H1 (cell line): ENCODE data around the gene MYO15A. TPM values are rescaled to one million over a fixed set of nuclear protein-coding genes. Genes with fewer than 3 reads are reported as not detected.

Experiments used
- CTCF ChIA-PET: fragments of 300-600 bp; sonication (Branson Sonifier 250); formaldehyde crosslinking; loops from one replicate; lab custom pipeline; 2021; ENCODE audit not compliant: partially characterized antibody; lab: Charles Lee
- POLR2A ChIA-PET: fragments of 300-600 bp; sonication (Branson Sonifier 250); formaldehyde crosslinking; loops from one replicate; lab custom pipeline; 2021; ENCODE audit warnings: inconsistent platforms; ENCODE audit not compliant: partially characterized antibody; lab: Charles Lee
- DNase-seq, 2 experiments: peaks; one replicate each; pipeline versions ENCODE4 v3.0.0 to v3.0.0-alpha.2; 2010 to 2022; ENCODE audit warnings: low spot score in 2 of 2, low read depth in 1 of 2, mixed read lengths in 1 of 2
- FAIRE-seq: peaks from 2 replicates; lab custom pipeline; 2011; peaks lifted over from hg19 to GRCh38; lab: Jason Lieb, UNC
- H2AFZ ChIP-seq: 2 replicates; pipeline ENCODE4 v1.8.1; 2012; ENCODE audit warnings: low read length, inconsistent platforms
- H2AK5ac ChIP-seq: 2 replicates; pipeline ENCODE4 v1.6.1; 2013; ENCODE audit warnings: low read depth, low read length
- H2BK120ac ChIP-seq: replicated peaks from 2 replicates; pipeline ENCODE3; 2013; ENCODE audit warnings: low read depth, low read length, inconsistent platforms
- H2BK12ac ChIP-seq: 2 replicates; pipeline ENCODE4 v1.6.1; 2013; ENCODE audit warnings: low read depth, low read length
- H2BK15ac ChIP-seq: 2 replicates; pipeline ENCODE4 v1.6.1; 2013; ENCODE audit warnings: low read length
- H2BK20ac ChIP-seq: 2 replicates; pipeline ENCODE4 v1.6.1; 2013; ENCODE audit warnings: low read length
- H2BK5ac ChIP-seq: 2 replicates; pipeline ENCODE4 v1.6.1; 2013; ENCODE audit warnings: low read depth, low read length
- H3K14ac ChIP-seq: 2 replicates; pipeline ENCODE4 v1.6.1; 2013; ENCODE audit warnings: inconsistent platforms; ENCODE audit not compliant: insufficient read length
- H3K18ac ChIP-seq: 2 replicates; pipeline ENCODE4 v1.6.1; 2013; ENCODE audit warnings: low read length; ENCODE audit errors: extremely low read depth
- H3K23ac ChIP-seq: 2 replicates; pipeline ENCODE4 v1.6.1; 2013; ENCODE audit warnings: inconsistent platforms; ENCODE audit not compliant: insufficient read length
- H3K23me2 ChIP-seq: 2 replicates; pipeline ENCODE4 v1.6.1; 2013; ENCODE audit warnings: low read depth, low read length
- H3K27ac ChIP-seq: 2 replicates; pipeline ENCODE4 v1.6.1; 2011; ENCODE audit warnings: low read depth, low read length, inconsistent platforms
- H3K27me3 ChIP-seq, 4 experiments: replicated peaks in 1 of 4; 1 replicate in 1 of 4; 2 replicates in 3 of 4; pipeline versions ENCODE4 v1.6.1 to v1.8.1; 2011 to 2013; ENCODE audit warnings: low read length in 3 of 4, mild to moderate bottlenecking in 3 of 4, inconsistent platforms in 2 of 4, mixed read lengths in 2 of 4, moderate library complexity in 1 of 4; ENCODE audit not compliant: control insufficient read depth in 3 of 4, insufficient read depth in 3 of 4; ENCODE audit errors: extremely low read depth in 1 of 4
- H3K36me3 ChIP-seq, 4 experiments: 2 replicates each; pipeline versions ENCODE4 v1.6.1 to v1.8.1; 2011 to 2013; ENCODE audit warnings: mild to moderate bottlenecking in 4 of 4, low read length in 3 of 4, moderate library complexity in 2 of 4, control low read depth in 1 of 4, inconsistent platforms in 1 of 4; ENCODE audit not compliant: insufficient read depth in 4 of 4, control insufficient read depth in 2 of 4
- H3K4ac ChIP-seq: replicated peaks from 2 replicates; pipeline ENCODE3; 2013; ENCODE audit warnings: low read length, low read depth, mixed read lengths, inconsistent platforms; ENCODE audit not compliant: insufficient read length
- H3K4me1 ChIP-seq, 4 experiments: replicated peaks in 1 of 4; 1 replicate in 1 of 4; 2 replicates in 3 of 4; pipeline versions ENCODE4 v1.6.1 to v1.8.1; 2011 to 2013; ENCODE audit warnings: low read length in 3 of 4, inconsistent platforms in 2 of 4, mixed read lengths in 1 of 4; ENCODE audit not compliant: insufficient read depth in 4 of 4, control insufficient read depth in 3 of 4
- H3K4me2 ChIP-seq, 2 experiments: 2 replicates each; pipeline versions ENCODE4 v1.6.1 to v1.8.1; 2011 to 2013; ENCODE audit warnings: low read depth in 2 of 2, low read length in 2 of 2, control low read depth in 1 of 2, inconsistent platforms in 1 of 2, mild to moderate bottlenecking in 1 of 2; ENCODE audit not compliant: insufficient read depth in 1 of 2
- H3K4me3 ChIP-seq, 4 experiments: fragments of 200-600, 300-600 bp in 1 of 4; sonication (generic), shearing (Covaris generic), sonication (Bioruptor Twin) in 1 of 4; 2 replicates each; pipeline versions ENCODE4 v1.5.1 to v1.8.1; 2011 to 2016; ENCODE audit warnings: low read length in 4 of 4, low read depth in 3 of 4, control low read depth in 2 of 4, inconsistent platforms in 2 of 4, mild to moderate bottlenecking in 2 of 4, mixed read lengths in 1 of 4, moderate library complexity in 1 of 4; ENCODE audit not compliant: insufficient read depth in 2 of 4; ENCODE audit errors: extremely low read depth in 1 of 4
- H3K56ac ChIP-seq: replicated peaks from 2 replicates; pipeline ENCODE3; 2013; ENCODE audit warnings: low read depth, mild to moderate bottlenecking, mixed read lengths, low read length, inconsistent platforms; ENCODE audit not compliant: insufficient read length
- H3K79me1 ChIP-seq: 2 replicates; pipeline ENCODE4 v1.6.1; 2013; ENCODE audit warnings: low read depth, low read length, control low read depth
- H3K79me2 ChIP-seq, 2 experiments: 2 replicates each; pipeline versions ENCODE4 v1.6.1 to v1.8.1; 2012 to 2013; ENCODE audit warnings: low read length in 2 of 2, mild to moderate bottlenecking in 2 of 2, inconsistent platforms in 1 of 2; ENCODE audit not compliant: insufficient read depth in 2 of 2, control insufficient read depth in 1 of 2
- H3K9ac ChIP-seq, 4 experiments: replicated peaks in 1 of 4; 1 replicate in 1 of 4; 2 replicates in 3 of 4; pipeline versions ENCODE4 v1.6.1 to v1.8.1; 2011 to 2013; ENCODE audit warnings: low read depth in 3 of 4, low read length in 3 of 4, control low read depth in 2 of 4, mild to moderate bottlenecking in 2 of 4, moderate library complexity in 2 of 4, inconsistent platforms in 1 of 4; ENCODE audit errors: extremely low read depth in 1 of 4
- H3K9me3 ChIP-seq, 2 experiments: 2 replicates each; pipeline versions ENCODE4 v1.6.1 to v1.8.1; 2012 to 2013; ENCODE audit warnings: mild to moderate bottlenecking in 2 of 2, moderate library complexity in 2 of 2, control low read depth in 1 of 2, inconsistent platforms in 1 of 2, low read depth in 1 of 2, low read length in 1 of 2, mixed read lengths in 1 of 2; ENCODE audit not compliant: insufficient read depth in 2 of 2
- H4K20me1 ChIP-seq, 2 experiments: replicated peaks in 1 of 2; 2 replicates each; pipeline versions ENCODE3 to v1.8.1; 2011 to 2013; ENCODE audit warnings: inconsistent platforms in 2 of 2, low read length in 2 of 2, mild to moderate bottlenecking in 1 of 2; ENCODE audit not compliant: insufficient read depth in 2 of 2, control insufficient read depth in 1 of 2
- H4K5ac ChIP-seq: 2 replicates; pipeline ENCODE4 v1.6.1; 2013; ENCODE audit warnings: low read length, low read depth, mixed read lengths, inconsistent platforms; ENCODE audit not compliant: insufficient read length
- H4K8ac ChIP-seq: 2 replicates; pipeline ENCODE4 v1.8.0; 2013; ENCODE audit warnings: mild to moderate bottlenecking, moderate library complexity, low read length, inconsistent platforms; ENCODE audit not compliant: insufficient read depth; ENCODE audit errors: extremely low read depth
- H4K91ac ChIP-seq: replicated peaks from 2 replicates; pipeline ENCODE3; 2013; ENCODE audit warnings: low read length, mixed read lengths, inconsistent platforms; ENCODE audit not compliant: insufficient read length
- CEBPB ChIP-seq: IDR thresholded peaks from 2 replicates; pipeline ENCODE4 v1.6.1; 2012; ENCODE audit warnings: low read depth, low read length
- WGBS, 2 experiments: shearing (Covaris generic) in 1 of 2; methylation state at CpG; one replicate each; pipeline versions ENCODE4 v1.1.6 to v1.1.7; 2013 to 2015; ENCODE audit warnings: low lambda C conversion rate in 2 of 2, mixed read lengths in 2 of 2, inconsistent platforms in 1 of 2, low coverage in 1 of 2, missing lambda C conversion rate in 1 of 2; ENCODE audit not compliant: insufficient replicate concordance in 2 of 2, insufficient coverage in 1 of 2, insufficient read length in 1 of 2; ENCODE audit errors: extremely low coverage in 1 of 2, missing lambda C conversion rate in 1 of 2; 5-methylcytosine and 5-hydroxymethylcytosine counted together
- polyA plus RNA-seq, 7 experiments: library from polyadenylated mRNA; depleted of rRNA in 3 of 7; stranded (reverse) in 5 of 7; unstranded in 2 of 7; fragments of >200 nt in 5 of 7; fragments of 200-250 nt in 2 of 7; gene quantifications; 1 replicate in 5 of 7; 2 replicates in 1 of 7; 4 replicates in 1 of 7; pipeline versions ENCODE4 v1.2.1 to v1.2.3, GENCODE V29; 2011 to 2013; ENCODE audit warnings: missing spikeins in 2 of 7, mixed read lengths in 2 of 7
- total RNA-seq: library from RNA; stranded (reverse); fragmentation: NEBNext Ultra II Directional; extraction: Animal tissue kit (Norgen Biotek cat#: 25700); gene quantifications from 2 replicates; pipeline ENCODE4 v1.2.1, GENCODE V29; 2021
- TF ChIP-seq, protein P1 (sequence below): IDR thresholded peaks from 2 replicates; pipeline ENCODE4 v1.6.1; 2012; ENCODE audit warnings: inconsistent platforms

The MYO15A gene
- total and polyA plus RNA-seq, 2 of the 8 experiments (the other 6 are each of a cell fraction or from before 2014, with no cell fraction given) = 1.6 to 4.2 TPM

DNA sequence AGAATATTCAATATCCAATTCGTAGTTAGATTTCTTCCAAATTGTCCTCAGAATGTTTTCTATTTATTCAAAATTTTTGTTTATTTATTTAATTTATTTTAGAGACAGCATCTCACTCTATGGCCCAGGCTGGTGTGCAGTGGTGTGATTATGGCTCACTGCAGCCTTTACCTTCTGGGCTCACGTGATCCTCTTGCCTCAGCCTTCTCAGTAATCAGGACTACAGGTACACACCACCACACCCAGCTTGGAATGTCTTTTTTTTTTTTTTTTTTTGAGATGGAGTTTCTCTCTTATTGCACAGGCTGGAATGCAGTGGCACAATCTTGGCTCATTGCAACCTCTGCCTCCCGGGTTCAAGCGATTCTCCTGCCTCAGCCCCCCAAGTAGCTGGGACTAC, 24.3 kb upstream of the MYO15A start:
- H4K91ac ChIP-seq = no peak overlapping the region
- H4K8ac ChIP-seq = no peak overlapping the region
- no peak overlapping the region for H2AFZ ChIP-seq
- no peak overlapping the region for H3K4ac ChIP-seq
- no peaks in the 10 kb centered on the region for H3K36me3 ChIP-seq
- peaks cover 7% of the 10 kb centered on the region; the same call in 1 of the 2 replicates for H3K23me2 ChIP-seq
- H4K20me1 ChIP-seq = no peaks in the 10 kb centered on the region
- 97% methylated on average over 4 of the region's 4 CpGs; no CpG with 5 or more reads in 1 of the 2 experiments for WGBS, 2 experiments
- no peaks in the 10 kb centered on the region; a peak in 2 of 7 replicates for H3K27me3 ChIP-seq
- ChIA-PET POLR2A (interaction anchor here (0.6 to 1.1 kb wide), 2 partner anchors 12 to 184 kb away, joined by 3 read pairs; no protein-coding TSS in a partner anchor), CTCF (no interaction called here)
- H2BK15ac ChIP-seq = no peak overlapping the region
- no peak overlapping the region for H2BK20ac ChIP-seq
- no peak overlapping the region for H2BK120ac ChIP-seq
- H3K79me2 ChIP-seq = peaks cover 3 to 12% of the 10 kb centered on the region in 2 experiments; a peak in 3 of 4 replicates
- no peak overlapping the region for H3K56ac ChIP-seq
- no peak overlapping the region for H3K27ac ChIP-seq
- no peak overlapping the region for H2AK5ac ChIP-seq
- no peak overlapping the region for H3K4me3 ChIP-seq
- H3K4me2 ChIP-seq = no peak overlapping the region
- H3K14ac ChIP-seq = no peak overlapping the region
- H3K9ac ChIP-seq = no peak overlapping the region
- peaks cover 2 to 3% (median 3%) of the 10 kb centered on the region in 4 experiments; a peak in 4 of 7 replicates for H3K4me1 ChIP-seq
- TF ChIP-seq, protein P1, sequence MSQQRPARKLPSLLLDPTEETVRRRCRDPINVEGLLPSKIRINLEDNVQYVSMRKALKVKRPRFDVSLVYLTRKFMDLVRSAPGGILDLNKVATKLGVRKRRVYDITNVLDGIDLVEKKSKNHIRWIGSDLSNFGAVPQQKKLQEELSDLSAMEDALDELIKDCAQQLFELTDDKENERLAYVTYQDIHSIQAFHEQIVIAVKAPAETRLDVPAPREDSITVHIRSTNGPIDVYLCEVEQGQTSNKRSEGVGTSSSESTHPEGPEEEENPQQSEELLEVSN = no peak
- no peak for TF ChIP-seq CEBPB
- TF ChIP-seq, all 59 proteins: peak for 0
- peaks cover 4% of the 10 kb centered on the region; the same call in 1 of the 2 replicates for H3K79me1 ChIP-seq
- no peak overlapping the region for H3K18ac ChIP-seq
- no peak overlapping the region for H2BK5ac ChIP-seq
- no peak overlapping the region for H3K23ac ChIP-seq
- no peaks in the 10 kb centered on the region for H3K9me3 ChIP-seq
- H2BK12ac ChIP-seq = no peak overlapping the region
- no peak for DNase-seq
- FAIRE-seq = no peak
- H4K5ac ChIP-seq = no peak overlapping the region
